NCI-H2196 (cell line): ENCODE results near the gene CDC40.

Source experiments
- DNase-seq: peaks from one replicate; lab custom pipeline; 2025; ENCODE audit not compliant: unreplicated experiment; lab: John Stamatoyannopoulos, UW

The CDC40 gene

DNA sequence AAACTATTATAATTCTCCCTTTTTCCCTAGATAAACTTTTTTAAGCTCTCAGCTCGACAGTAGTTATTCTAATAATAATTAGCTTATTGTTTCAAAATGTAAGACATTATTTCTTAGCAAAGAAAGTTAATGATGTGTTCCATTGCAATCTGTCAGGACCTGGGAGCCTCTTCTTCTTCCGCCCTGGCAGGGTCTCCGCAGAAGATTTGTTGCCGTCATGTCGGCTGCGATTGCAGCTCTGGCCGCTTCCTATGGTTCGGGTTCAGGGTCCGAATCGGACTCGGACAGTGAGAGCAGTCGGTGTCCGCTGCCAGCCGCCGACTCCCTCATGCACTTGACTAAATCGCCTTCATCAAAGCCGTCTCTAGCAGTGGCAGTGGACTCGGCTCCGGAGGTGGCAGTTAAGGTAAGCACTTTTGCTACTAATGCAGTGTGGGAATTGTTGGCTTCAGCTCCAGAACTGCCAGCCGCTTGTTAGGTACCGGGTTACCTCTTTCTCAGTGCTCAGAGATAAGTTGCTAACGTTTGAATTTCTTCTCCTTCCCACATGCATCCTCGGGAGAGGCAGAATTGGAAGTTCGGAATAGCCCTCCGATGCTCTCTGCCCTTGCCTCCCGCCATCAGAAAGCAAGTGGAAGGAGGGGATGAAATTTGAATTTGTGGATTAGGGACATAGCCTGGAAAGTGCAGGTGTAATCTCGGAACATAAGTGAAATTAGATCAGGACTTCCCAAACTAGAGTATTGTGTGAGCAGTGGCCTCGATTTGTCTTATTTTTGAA is at the start of gene CDC40:
Gene CDC40 (plus strand): TSS at position 200 of the 781 bp plus-strand sequence. CDS start 18 bp downstream, at position 218.
- DNase-seq, result peak; percentile 69

DNA sequence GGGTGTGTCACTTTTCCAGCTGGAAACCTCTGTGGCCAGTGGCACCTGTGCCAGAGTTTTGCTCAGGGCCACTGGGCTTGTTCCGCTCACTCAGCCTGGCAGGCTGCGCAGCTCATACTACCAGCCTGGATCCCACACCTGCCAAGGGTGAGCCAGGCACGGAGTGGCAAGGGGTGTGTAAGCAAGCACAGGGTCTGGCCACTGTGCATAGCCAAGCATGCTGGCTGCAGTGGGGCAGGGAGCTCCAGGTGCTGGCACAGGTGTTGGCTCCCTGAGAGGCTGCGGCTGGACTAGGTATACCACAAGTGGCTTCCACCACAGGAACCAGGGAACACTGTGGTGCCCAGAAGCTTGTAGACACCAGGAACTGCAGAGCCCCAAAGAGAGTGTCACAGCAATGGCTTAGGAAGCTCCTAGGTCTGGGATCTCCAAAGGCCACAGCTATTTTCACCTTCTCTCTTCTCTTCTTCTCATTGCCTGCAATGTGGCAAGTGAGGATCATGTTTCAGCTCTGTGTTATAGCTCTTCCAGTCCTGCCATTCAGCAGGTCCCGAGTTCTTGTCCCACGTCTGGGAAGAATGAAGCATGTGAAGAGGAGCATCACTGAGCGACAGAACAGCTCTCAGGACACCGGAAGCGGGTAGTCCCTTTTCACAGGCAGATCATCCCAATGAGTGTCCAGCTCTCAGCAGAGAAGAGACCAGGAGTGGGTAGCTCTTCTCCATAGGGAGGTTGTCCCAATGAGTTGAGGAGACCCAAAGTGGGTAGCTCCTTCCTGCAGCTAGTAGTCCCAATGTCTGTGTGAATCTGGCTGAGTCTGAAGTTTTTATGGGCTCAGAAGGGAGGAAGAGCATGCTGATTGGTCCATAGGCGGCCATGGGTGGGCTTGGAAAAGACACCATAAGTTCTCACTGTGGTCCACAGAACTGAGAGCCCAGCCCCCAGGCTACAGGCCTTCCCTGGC is 42.0 kb upstream of the CDC40 start:
- no peak for DNase-seq

DNA sequence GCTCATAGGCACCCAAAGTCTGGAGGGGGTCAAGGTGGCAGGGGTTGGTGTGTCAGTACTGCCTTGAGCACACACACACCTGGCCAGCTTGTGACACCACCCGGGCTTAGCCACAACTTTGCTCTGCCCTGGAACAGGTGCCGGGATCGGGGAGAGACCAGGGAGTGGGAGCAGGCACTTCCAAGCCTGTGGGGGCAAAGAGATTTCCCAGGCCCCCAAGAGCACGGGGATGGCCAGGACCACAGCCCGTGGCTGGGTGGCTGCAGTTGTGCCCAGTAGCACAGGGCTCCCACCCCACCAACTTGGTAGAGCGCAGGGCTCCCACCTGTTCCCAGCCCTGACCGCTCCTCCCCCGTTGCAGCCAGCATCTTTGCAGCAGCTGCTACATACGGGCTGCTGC is 41.2 kb upstream of the CDC40 start:
- DNase-seq, result no peak

DNA sequence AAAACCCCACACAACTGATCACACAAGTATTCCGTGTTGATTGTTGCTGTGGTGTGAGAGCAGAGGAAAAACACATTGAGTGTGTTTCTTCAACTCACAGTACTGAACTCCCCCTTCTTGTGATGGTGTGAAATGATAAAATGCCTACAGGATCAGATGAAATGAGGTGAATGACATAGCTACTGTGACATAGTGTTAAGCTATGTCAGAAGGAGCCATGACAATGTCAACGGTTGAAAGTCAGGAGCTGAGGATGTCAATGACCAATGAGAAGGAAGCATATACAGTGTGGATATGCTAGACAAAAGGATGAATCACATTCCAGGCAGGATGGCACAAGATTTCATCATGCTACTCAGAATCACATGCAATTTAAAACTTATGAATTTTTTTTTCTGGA is 39.6 kb upstream of the CDC40 start:
- no peak for DNase-seq

GRCh38 chr6:110147870-110148269 is 32.4 kb upstream of the CDC40 start:
- DNase-seq, result no peak

GRCh38 chr6:110158479-110158878 is 21.7 kb upstream of the CDC40 start:
- no peak for DNase-seq

GRCh38 chr6:110170081-110170480 is 10.1 kb upstream of the CDC40 start:
- DNase-seq, result no peak

GRCh38 chr6:110173506-110174132 is 6.6 kb upstream of the CDC40 start:
- no peak for DNase-seq

- peak; percentile 43 for DNase-seq
Measured at GRCh38 chr6:110178626-110179405, 1.4 kb upstream of the CDC40 start.

GRCh38 chr6:110179406-110180227 is 610 bp upstream of the CDC40 start, which contains the start of gene WASF1:
WASF1 (minus strand) TSS chr6:110179670; CDS start chr6:110127601, 52,069 bp downstream.
- peak; percentile 96 for DNase-seq

- DNase-seq, result no peak
Measured at GRCh38 chr6:110181131-110182030, 1.2 kb downstream of the CDC40 start.

DNA sequence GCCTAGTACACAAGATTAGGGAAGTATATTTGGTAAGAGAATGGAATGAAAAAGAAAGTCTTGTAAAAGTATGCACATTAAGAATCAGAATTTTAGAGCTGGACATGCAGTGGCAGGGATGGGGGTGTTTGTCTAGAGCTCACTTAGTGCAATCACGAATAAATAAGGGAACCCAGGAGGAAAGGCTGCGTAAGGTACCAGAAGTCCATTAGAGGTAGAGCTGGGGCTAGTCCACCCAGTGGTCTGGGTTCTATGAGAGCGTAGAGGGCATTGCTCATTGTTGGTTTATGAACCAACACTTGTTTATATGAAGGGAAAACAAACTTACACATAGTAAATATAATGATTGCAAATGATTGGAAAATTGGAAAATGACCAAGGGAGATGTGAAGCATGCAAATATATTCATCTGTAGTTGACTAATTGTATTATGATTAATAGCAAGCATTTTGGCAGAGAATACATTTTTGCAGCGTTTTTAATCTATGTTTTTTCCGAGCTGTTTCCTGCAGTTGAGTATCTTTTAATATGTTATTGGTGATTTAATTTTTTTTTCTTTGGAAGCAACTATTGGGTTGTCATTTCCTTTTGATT is 3.2 kb downstream of the CDC40 start:
- no peak for DNase-seq

DNA sequence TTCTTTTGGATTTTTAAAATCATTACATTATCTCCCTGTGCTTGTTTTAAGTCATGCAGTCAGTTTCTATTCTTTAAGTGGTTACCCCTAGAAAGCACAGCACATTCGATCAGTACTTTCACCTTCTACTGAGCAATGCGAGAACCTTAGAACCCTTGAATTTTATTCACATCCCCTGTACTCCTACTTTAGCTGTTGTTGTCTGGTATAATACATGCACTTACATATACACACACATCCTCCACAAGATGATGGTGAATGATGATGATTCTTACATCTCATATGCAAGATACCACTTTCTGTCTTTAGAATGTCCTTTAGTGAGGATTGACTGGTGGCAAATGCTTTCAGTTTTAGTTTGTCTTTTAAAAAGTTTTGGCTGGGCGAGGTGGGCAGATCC is 5.7 kb downstream of the CDC40 start:
- no peak for DNase-seq

GRCh38 chr6:110188791-110189190 is 8.6 kb downstream of the CDC40 start:
- no peak for DNase-seq

DNA sequence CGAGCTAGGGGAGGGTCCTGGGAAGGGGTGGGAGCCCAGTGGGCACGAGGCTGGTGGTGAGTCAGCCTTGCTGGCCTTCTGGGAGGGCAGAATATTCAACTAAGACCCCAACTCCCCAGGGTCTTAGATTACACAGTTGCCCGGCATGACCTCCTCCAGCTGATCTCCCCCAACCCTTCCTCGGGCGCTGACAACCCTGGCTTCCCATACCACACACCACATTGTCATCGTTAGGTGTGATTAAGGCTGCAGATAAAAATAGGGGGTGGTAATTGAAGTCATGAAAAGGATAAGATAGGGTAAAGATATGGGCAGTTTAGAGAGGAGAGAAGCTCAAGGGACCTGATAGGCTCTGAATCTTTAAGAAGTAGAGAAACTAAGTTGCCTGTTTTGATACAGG is 10.5 kb downstream of the CDC40 start:
- no peak for DNase-seq

DNA sequence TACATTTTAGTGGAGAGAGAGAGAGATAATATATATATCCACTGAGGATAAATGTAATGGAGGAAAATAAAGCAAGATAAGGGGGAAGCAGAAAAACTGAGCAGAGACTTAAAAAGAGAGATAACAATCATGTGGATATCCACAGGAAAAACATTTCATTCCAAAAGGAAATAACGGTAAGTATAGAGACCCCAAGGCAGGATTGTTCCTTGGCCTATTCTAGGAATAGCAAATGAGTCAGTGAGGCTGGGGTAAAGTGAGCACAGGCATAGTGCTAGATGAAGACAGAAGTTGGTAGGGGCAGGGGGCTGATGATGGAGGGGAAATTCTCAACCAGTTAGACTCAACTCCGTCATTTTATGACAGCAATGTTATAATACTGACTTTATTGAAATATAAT is 11.2 kb downstream of the CDC40 start:
- no peak for DNase-seq

DNA sequence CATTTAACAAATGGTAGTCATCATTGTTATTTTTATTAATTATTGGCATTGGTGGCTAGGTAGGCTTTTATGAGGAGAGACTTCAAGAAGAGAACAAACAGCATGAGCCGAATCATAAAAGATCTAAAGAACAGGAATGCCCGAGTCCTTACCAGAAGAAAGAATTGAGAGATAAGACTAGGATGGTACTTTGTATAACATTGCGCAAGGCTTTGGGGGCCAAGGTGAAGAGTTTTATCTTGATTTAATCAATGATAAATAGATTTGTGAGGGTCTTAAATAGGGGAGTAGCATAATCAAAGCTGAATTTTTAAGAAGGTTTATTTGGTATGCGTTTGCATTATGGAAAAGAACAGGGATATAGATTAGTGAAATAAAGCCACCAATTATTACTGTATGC is 15.4 kb downstream of the CDC40 start:
- no peak for DNase-seq

GRCh38 chr6:110196874-110197273 is 16.6 kb downstream of the CDC40 start:
- no peak for DNase-seq
